ENCODE results near the gene AKR1B1. TPM values are rescaled to one million over a fixed set of nuclear protein-coding genes. Genes with fewer than 3 reads are reported as not detected.
A peak's percentile ranks its signal among the peaks of the same experiment; 100 is the strongest.

AKR1B1 gene
- polyA plus RNA-seq, 2 of the 4 experiments (the other 2 are of a cell fraction) = 1,636 to 6,205 TPM

DNA sequence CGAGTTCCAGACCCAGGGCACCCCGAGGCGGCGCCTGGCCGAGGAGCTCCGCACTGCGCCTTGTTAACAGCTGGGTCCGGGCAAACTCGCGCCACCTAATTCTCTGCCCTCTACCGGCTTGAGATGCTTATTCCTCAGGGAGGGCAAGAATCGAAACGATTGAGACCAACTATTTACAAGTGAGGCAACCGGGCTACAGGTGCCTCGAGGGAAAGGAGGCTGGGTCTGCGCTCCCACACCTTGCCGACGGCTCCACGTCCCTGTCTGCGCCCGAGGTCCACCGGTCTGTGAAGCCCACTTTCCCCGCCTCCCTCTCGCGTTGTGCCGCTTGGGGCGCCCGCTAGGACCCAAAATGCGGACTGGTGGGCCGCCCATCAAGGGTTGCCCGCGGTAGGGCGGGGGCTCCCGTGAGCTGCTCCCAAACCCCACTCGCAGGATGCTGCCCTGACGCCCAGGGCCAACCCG is 527 bp downstream of the AKR1B1 start (continued):
- TF ChIP-seq GATA3 (IDR thresholded peaks at IDR 0.05; ENCODE audit: borderline replicate concordance) (peak; percentile 7; the same call in 1 of the 2 replicates), ZSCAN20 (CRISPR knock-in tag; IDR thresholded peaks at IDR 0.05) (no peak), EHF (CRISPR knock-in tag; IDR thresholded peaks at IDR 0.05) (no peak), RNF2 (IDR thresholded peaks at IDR 0.05; ENCODE audit: borderline replicate concordance, low read depth) (0 out of 2 replicates have a peak, but pooled peaks have one; percentile 55), CEBPB (IDR thresholded peaks at IDR 0.05) (no peak; a peak in 1 of 4 replicates), PBX3 (IDR thresholded peaks at IDR 0.05) (no peak), POLR2AphosphoS2 (conservative IDR thresholded peaks at IDR 0.05; ENCODE audit: low read length) (no peak), MAFK (IDR thresholded peaks at IDR 0.05; ENCODE audit: partially characterized antibody) (no peak)
- TF ChIP-seq, protein P1, sequence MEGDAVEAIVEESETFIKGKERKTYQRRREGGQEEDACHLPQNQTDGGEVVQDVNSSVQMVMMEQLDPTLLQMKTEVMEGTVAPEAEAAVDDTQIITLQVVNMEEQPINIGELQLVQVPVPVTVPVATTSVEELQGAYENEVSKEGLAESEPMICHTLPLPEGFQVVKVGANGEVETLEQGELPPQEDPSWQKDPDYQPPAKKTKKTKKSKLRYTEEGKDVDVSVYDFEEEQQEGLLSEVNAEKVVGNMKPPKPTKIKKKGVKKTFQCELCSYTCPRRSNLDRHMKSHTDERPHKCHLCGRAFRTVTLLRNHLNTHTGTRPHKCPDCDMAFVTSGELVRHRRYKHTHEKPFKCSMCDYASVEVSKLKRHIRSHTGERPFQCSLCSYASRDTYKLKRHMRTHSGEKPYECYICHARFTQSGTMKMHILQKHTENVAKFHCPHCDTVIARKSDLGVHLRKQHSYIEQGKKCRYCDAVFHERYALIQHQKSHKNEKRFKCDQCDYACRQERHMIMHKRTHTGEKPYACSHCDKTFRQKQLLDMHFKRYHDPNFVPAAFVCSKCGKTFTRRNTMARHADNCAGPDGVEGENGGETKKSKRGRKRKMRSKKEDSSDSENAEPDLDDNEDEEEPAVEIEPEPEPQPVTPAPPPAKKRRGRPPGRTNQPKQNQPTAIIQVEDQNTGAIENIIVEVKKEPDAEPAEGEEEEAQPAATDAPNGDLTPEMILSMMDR (IDR thresholded peaks at IDR 0.05) = peak; percentile 45; the same call in 2 of the 3 replicates
- TF ChIP-seq, protein P2, sequence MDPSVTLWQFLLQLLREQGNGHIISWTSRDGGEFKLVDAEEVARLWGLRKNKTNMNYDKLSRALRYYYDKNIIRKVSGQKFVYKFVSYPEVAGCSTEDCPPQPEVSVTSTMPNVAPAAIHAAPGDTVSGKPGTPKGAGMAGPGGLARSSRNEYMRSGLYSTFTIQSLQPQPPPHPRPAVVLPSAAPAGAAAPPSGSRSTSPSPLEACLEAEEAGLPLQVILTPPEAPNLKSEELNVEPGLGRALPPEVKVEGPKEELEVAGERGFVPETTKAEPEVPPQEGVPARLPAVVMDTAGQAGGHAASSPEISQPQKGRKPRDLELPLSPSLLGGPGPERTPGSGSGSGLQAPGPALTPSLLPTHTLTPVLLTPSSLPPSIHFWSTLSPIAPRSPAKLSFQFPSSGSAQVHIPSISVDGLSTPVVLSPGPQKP (IDR thresholded peaks at IDR 0.05; ENCODE audit: low read depth, low read length) = no peak
- TF ChIP-seq, protein P3, sequence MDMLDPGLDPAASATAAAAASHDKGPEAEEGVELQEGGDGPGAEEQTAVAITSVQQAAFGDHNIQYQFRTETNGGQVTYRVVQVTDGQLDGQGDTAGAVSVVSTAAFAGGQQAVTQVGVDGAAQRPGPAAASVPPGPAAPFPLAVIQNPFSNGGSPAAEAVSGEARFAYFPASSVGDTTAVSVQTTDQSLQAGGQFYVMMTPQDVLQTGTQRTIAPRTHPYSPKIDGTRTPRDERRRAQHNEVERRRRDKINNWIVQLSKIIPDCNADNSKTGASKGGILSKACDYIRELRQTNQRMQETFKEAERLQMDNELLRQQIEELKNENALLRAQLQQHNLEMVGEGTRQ (IDR thresholded peaks at IDR 0.05) = no peak

GRCh38 chr7:134457210-134457609 is 1.7 kb downstream of the AKR1B1 start:
- ChIA-PET CTCF (interaction anchor here (0.6 to 27.7 kb wide), 25 partner anchors 10 to 150 kb away, joined by 3 to 486 read pairs (median 9); no protein-coding TSS in a partner anchor), POLR2A (interaction anchor here (2.8 to 3.0 kb wide), 4 partner anchors 8 to 25 kb away, joined by 13 to 27 read pairs (median 19); no protein-coding TSS in a partner anchor)
- TF ChIP-seq HOXA7 (CRISPR knock-in tag; IDR thresholded peaks at IDR 0.05) = no peak
- TF ChIP-seq CEBPB (IDR thresholded peaks at IDR 0.05) = peak in 1 of 2 experiments; percentile 31; a peak in 1 of 4 replicates
- ATAC-seq (no peak), FAIRE-seq (peak; percentile 61), DNase-seq (ENCODE audit: low read depth in 1 of 2, low spot score in 1 of 2) (no peak)
- Histone ChIP-seq H3K27ac (peak overlapping the region; percentile 93 to 94), H3K4me3 (peak overlapping the region; percentile 86), H3K9me3 (no peaks in the 10 kb centered on the region), H3K4me2 (peak overlapping the region; percentile 78), H3K4me1 (peaks cover 82% of the 10 kb centered on the region)
- WGBS (ENCODE audit: missing lambda C conversion rate) = 90% methylated on average over 2 of the region's 2 CpGs

DNA sequence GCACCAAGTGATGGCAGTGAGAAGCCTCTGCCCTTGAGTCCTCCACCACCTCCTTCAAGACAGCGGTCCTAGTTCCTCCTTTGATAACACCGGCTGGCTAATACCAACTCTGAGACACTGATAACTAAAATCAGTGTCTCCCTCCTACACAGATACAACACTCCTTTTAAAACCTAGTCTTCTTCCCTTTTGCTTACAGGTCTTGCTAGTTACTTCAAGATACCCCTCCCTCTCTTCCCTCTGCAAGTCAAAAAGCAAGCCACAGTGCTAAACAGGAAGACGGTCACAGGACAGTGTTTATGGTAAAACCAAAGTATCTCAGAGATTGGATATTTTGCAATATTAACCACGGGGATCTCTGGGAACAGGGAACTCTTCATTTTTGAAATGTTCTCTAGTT is 4.6 kb downstream of the AKR1B1 start:
- ChIA-PET CTCF (interaction anchor here (1.2 to 27.7 kb wide), 7 partner anchors 12 to 153 kb away, joined by 3 to 486 read pairs (median 18); no protein-coding TSS in a partner anchor), POLR2A (no interaction called here)
- Histone ChIP-seq H3K4me2 (peak overlapping the region; percentile 78), H3K27ac (peak overlapping the region; percentile 14 to 94; a peak in 5 of 6 replicates), H3K4me3 (peak overlapping the region; percentile 86; the same call in 1 of the 3 replicates), H3K9me3 (no peaks in the 10 kb centered on the region), H3K4me1 (peaks cover 84% of the 10 kb centered on the region)
- ATAC-seq (no peak), FAIRE-seq (no peak), DNase-seq (ENCODE audit: low read depth in 1 of 2, low spot score in 1 of 2) (no peak)
- 74% methylated on average over 4 of the region's 4 CpGs for WGBS (ENCODE audit: missing lambda C conversion rate)
- TF ChIP-seq, protein P1 (IDR thresholded peaks at IDR 0.05) = no peak
- TF ChIP-seq POLR2AphosphoS2 (conservative IDR thresholded peaks at IDR 0.05; ENCODE audit: low read length) (peak; percentile 54), ZSCAN20 (CRISPR knock-in tag; IDR thresholded peaks at IDR 0.05) (no peak), CEBPB (IDR thresholded peaks at IDR 0.05) (peak in 1 of 2 experiments; percentile 42; a peak in 1 of 4 replicates), CBX8 (IDR thresholded peaks at IDR 0.05) (no peak), GATA3 (IDR thresholded peaks at IDR 0.05; ENCODE audit: borderline replicate concordance) (no peak)

Measured in A549 (cell line).